ENCODE measurements around the gene AGPAT4. TPM values are rescaled to one million over a fixed set of nuclear protein-coding genes. Genes with fewer than 3 reads are reported as not detected.

AGPAT4 gene
- total and polyA plus RNA-seq, 2 donors (not counting 1 experiment from before 2014, with no cell fraction given) = 4.4 to 6.1 TPM

- intact Hi-C loops (cut with micrococcal nuclease) = no loop called here
- H3K9ac ChIP-seq (ENCODE audit: low read length) = no peak overlapping the region
- no peak overlapping the region for H3K4me3 ChIP-seq (ENCODE audit: control extremely low read depth in 1 of 5, extremely low read depth in 1 of 5, insufficient read depth in 1 of 5, low read depth in 2 of 5, low read length in 4 of 5)
- 96% methylated on average over 10 of the region's 10 CpGs for WGBS (ENCODE audit: insufficient coverage)
- H3K36me3 ChIP-seq (replicated peaks in 1 of 2; ENCODE audit: control extremely low read depth in 1 of 2, control insufficient read depth in 1 of 2, extremely low read depth in 1 of 2, insufficient read depth in 2 of 2, low read length in 1 of 2) = no peaks in the 10 kb centered on the region
- H2AFZ ChIP-seq (ENCODE audit: insufficient read depth, low read depth, low read length, poor library complexity, severe bottlenecking) = no peak overlapping the region
- H3K4me1 ChIP-seq (ENCODE audit: control insufficient read depth in 2 of 2, insufficient read depth in 2 of 2, low read length in 2 of 2) = no peaks in the 10 kb centered on the region
- Mint-ChIP-seq H3K27ac (no peak overlapping the region), H3K4me1 (no peaks in the 10 kb centered on the region), H3K4me3 (no peak overlapping the region), H3K27me3 (peaks cover 8% of the 10 kb centered on the region), H3K9me3 (ENCODE audit: insufficient read depth) (no peaks in the 10 kb centered on the region)
- no peak for TF ChIP-seq EZH2 (IDR thresholded peaks at IDR 0.05; ENCODE audit: borderline replicate concordance, insufficient read depth, low read depth, low read length, poor library complexity, severe bottlenecking)
- TF ChIP-seq CTCF (IDR thresholded peaks at IDR 0.05) = no peak
- H3K9me3 ChIP-seq (ENCODE audit: control extremely low read depth in 1 of 3, control insufficient read depth in 2 of 3, insufficient read depth in 1 of 3, low read length in 2 of 3) = peaks cover 0 to 2% (median 0%) of the 10 kb centered on the region in 3 donors
- no peak for ATAC-seq (ENCODE audit: low read depth)
- no peak for DNase-seq
- H3K27me3 ChIP-seq (replicated peaks in 1 of 4; ENCODE audit: control extremely low read depth in 1 of 4, control insufficient read depth in 3 of 4, insufficient read depth in 4 of 4, low read length in 3 of 4) = no peaks in the 10 kb centered on the region
- no peaks in the 10 kb centered on the region for H3K79me2 ChIP-seq (ENCODE audit: control insufficient read depth, insufficient read depth, low read length)
- no peak overlapping the region for H3K27ac ChIP-seq (ENCODE audit: low read length in 2 of 2)
- POLR2A ChIA-PET = no interaction called here
- H4K20me1 ChIP-seq (ENCODE audit: control insufficient read depth, insufficient read depth, low read length, poor library complexity, severe bottlenecking) = no peaks in the 10 kb centered on the region
- CTCF ChIA-PET = no interaction called here
- H3K4me2 ChIP-seq (replicated peaks; ENCODE audit: low read depth, low read length, poor library complexity, severe bottlenecking) = no peak overlapping the region
These were observed 18.9 kb upstream of the AGPAT4 start for GRCh38 chr6:161292650-161293281.

GRCh38 chr6:161292145-161292544 is 18.3 kb upstream of the AGPAT4 start:
- H3K9ac ChIP-seq (ENCODE audit: low read length) = no peak overlapping the region
- TF ChIP-seq CTCF (IDR thresholded peaks at IDR 0.05) = no peak
- TF ChIP-seq EZH2 (IDR thresholded peaks at IDR 0.05; ENCODE audit: borderline replicate concordance, insufficient read depth, low read depth, low read length, poor library complexity, severe bottlenecking) = no peak
- CTCF ChIA-PET = no interaction called here

More at GRCh38 chr6:161292145-161292544, 18.3 kb upstream of the AGPAT4 start:
- Histone ChIP-seq H3K36me3 (replicated peaks in 1 of 2; ENCODE audit: control extremely low read depth in 1 of 2, control insufficient read depth in 1 of 2, extremely low read depth in 1 of 2, insufficient read depth in 2 of 2, low read length in 1 of 2) (no peaks in the 10 kb centered on the region), H4K20me1 (ENCODE audit: control insufficient read depth, insufficient read depth, low read length, poor library complexity, severe bottlenecking) (no peaks in the 10 kb centered on the region), H3K27ac (ENCODE audit: low read length in 2 of 2) (no peak overlapping the region), H3K4me3 (ENCODE audit: control extremely low read depth in 1 of 5, extremely low read depth in 1 of 5, insufficient read depth in 1 of 5, low read depth in 2 of 5, low read length in 4 of 5) (no peak overlapping the region), H3K79me2 (ENCODE audit: control insufficient read depth, insufficient read depth, low read length) (no peaks in the 10 kb centered on the region), H3K4me1 (ENCODE audit: control insufficient read depth in 2 of 2, insufficient read depth in 2 of 2, low read length in 2 of 2) (no peaks in the 10 kb centered on the region), H2AFZ (ENCODE audit: insufficient read depth, low read depth, low read length, poor library complexity, severe bottlenecking) (no peak overlapping the region), H3K27me3 (replicated peaks in 1 of 4; ENCODE audit: control extremely low read depth in 1 of 4, control insufficient read depth in 3 of 4, insufficient read depth in 4 of 4, low read length in 3 of 4) (no peaks in the 10 kb centered on the region), H3K9me3 (ENCODE audit: control extremely low read depth in 1 of 3, control insufficient read depth in 2 of 3, insufficient read depth in 1 of 3, low read length in 2 of 3) (peaks cover 0 to 2% (median 0%) of the 10 kb centered on the region in 3 donors), H3K4me2 (replicated peaks; ENCODE audit: low read depth, low read length, poor library complexity, severe bottlenecking) (no peak overlapping the region)
- DNase-seq (no peak), ATAC-seq (ENCODE audit: low read depth) (no peak)
- H3K4me3 Mint-ChIP-seq = no peak overlapping the region
- H3K4me1 Mint-ChIP-seq = no peaks in the 10 kb centered on the region
- WGBS (ENCODE audit: insufficient coverage) = 97% methylated on average over 6 of the region's 6 CpGs
- peaks cover 11% of the 10 kb centered on the region for H3K27me3 Mint-ChIP-seq
- POLR2A ChIA-PET = no interaction called here
- intact Hi-C loops (cut with micrococcal nuclease) = no loop called here
- no peak overlapping the region for H3K27ac Mint-ChIP-seq
- H3K9me3 Mint-ChIP-seq (ENCODE audit: insufficient read depth) = no peaks in the 10 kb centered on the region

All from B cell (primary cell).